ENCODE measurements around the gene EHD3.

DNA sequence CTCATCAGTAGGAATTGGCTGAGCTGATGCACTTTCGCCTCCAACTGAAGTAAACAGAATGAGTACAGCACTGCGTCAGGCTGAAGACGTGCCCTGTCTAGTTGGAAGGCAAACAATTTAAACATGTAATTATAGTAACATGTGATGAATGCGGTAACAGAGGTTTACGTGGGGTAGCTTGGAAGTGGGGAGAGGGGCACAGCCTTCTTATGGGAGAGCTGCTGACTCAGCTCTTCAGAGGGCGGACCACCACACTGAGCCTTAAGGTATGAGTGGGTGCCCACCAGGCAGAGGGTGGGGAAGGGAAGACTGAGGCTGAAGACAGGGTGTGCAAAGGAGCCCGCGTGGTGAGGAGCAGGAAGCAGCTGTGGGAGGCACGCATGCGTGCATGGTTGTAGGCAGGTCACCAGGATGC, 6.2 kb upstream of the EHD3 start:
- no peak for TF ChIP-seq ZNF70 (CRISPR knock-in tag; IDR thresholded peaks at IDR 0.05)
- no peak for TF ChIP-seq ZNF8 (CRISPR knock-in tag; IDR thresholded peaks at IDR 0.05)
- TF ChIP-seq, protein P1, sequence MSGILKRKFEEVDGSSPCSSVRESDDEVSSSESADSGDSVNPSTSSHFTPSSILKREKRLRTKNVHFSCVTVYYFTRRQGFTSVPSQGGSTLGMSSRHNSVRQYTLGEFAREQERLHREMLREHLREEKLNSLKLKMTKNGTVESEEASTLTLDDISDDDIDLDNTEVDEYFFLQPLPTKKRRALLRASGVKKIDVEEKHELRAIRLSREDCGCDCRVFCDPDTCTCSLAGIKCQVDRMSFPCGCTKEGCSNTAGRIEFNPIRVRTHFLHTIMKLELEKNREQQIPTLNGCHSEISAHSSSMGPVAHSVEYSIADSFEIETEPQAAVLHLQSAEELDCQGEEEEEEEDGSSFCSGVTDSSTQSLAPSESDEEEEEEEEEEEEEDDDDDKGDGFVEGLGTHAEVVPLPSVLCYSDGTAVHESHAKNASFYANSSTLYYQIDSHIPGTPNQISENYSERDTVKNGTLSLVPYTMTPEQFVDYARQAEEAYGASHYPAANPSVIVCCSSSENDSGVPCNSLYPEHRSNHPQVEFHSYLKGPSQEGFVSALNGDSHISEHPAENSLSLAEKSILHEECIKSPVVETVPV (CRISPR knock-in tag; IDR thresholded peaks at IDR 0.05): no peak
- TF ChIP-seq, protein P2, sequence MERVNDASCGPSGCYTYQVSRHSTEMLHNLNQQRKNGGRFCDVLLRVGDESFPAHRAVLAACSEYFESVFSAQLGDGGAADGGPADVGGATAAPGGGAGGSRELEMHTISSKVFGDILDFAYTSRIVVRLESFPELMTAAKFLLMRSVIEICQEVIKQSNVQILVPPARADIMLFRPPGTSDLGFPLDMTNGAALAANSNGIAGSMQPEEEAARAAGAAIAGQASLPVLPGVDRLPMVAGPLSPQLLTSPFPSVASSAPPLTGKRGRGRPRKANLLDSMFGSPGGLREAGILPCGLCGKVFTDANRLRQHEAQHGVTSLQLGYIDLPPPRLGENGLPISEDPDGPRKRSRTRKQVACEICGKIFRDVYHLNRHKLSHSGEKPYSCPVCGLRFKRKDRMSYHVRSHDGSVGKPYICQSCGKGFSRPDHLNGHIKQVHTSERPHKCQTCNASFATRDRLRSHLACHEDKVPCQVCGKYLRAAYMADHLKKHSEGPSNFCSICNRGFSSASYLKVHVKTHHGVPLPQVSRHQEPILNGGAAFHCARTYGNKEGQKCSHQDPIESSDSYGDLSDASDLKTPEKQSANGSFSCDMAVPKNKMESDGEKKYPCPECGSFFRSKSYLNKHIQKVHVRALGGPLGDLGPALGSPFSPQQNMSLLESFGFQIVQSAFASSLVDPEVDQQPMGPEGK (CRISPR knock-in tag; IDR thresholded peaks at IDR 0.05; ENCODE audit: borderline replicate concordance): no peak
- no peak for TF ChIP-seq BACH2 (CRISPR knock-in tag; IDR thresholded peaks at IDR 0.05; ENCODE audit: borderline replicate concordance)
- no peak for TF ChIP-seq PPARA (CRISPR knock-in tag; IDR thresholded peaks at IDR 0.05; ENCODE audit: borderline replicate concordance)
- no peak for TF ChIP-seq RARB (CRISPR knock-in tag; IDR thresholded peaks at IDR 0.05)

Measured in SK-N-SH treated with all-trans-retinoic acid at 6 μM for 48 hours (cell line).